Measurements from ENCODE around the gene TRIM29. TPM values are rescaled to one million over a fixed set of nuclear protein-coding genes. Genes with fewer than 3 reads are reported as not detected.

TRIM29 gene
- total RNA-seq, 2 donors from 2014 or later: 0.26 to 6.3 TPM

DNA sequence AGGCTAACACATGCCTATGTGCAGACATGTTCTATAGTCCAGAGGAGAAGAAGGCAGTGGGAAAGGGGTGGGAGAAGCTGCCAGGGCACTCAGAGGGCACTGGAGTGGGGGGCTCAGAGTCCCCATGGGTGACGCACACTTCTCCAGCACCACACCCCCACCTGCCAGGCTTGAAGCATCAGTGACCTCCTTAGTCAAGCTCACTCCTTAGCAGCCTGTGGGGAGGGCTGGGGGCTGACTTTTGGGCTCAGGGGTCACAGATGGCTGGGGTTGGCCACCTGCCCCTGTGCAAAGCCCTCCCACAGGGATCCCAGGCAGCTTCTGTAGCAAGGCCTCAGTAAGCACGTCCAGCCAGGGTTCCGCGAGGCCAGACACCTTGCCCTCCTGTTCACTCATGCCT lies 18.8 kb downstream of the TRIM29 start:
- Histone ChIP-seq H3K4me3 (no peak overlapping the region), H3K27ac (no peak overlapping the region), H3K36me3 (replicated peaks in 1 of 2; ENCODE audit: insufficient read depth in 1 of 2, low read depth in 2 of 2) (no peaks in the 10 kb centered on the region), H3K4me1 (peaks cover 4% of the 10 kb centered on the region), H3K27me3 (no peaks in the 10 kb centered on the region), H3K9me3 (no peaks in the 10 kb centered on the region)
- ATAC-seq: no peak
- WGBS, 2 donors: 84 to 86% methylated on average over 3 to 4 of the region's 4 CpGs
- TF ChIP-seq CTCF (IDR thresholded peaks at IDR 0.05): no peak
- no peak for TF ChIP-seq POLR2A (IDR thresholded peaks at IDR 0.05)
- intact Hi-C loops (cut with DNase I): no loop called here
- DNase-seq: no peak

DNA sequence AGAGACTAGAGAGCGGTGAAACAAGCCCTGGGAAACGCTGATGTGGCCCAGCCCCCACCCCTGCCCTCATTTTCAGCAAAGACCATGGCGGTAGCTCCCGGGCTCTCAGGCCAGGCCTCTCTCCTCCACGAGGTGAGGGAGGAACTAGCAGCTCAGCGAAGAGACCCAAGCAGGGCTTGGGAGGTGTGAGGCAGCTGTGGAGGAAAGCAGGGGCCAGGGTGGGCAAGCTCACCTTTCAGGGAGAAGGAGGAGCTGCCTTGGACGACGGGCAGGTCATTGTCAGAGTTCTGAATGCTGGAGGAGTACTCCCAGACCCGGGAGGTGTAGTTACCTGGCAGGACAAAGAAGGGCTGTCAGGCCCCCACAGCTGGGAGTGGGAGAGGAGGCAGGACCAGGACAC lies 19.9 kb downstream of the TRIM29 start:
- no peak for TF ChIP-seq POLR2A (IDR thresholded peaks at IDR 0.05)
- no peak for TF ChIP-seq CTCF (IDR thresholded peaks at IDR 0.05)
- ATAC-seq: no peak
- Histone ChIP-seq H3K36me3 (replicated peaks in 1 of 2; ENCODE audit: insufficient read depth in 1 of 2, low read depth in 2 of 2) (no peaks in the 10 kb centered on the region), H3K9me3 (no peaks in the 10 kb centered on the region), H3K27ac (no peak overlapping the region), H3K4me3 (no peak overlapping the region), H3K27me3 (no peaks in the 10 kb centered on the region), H3K4me1 (peaks cover 4% of the 10 kb centered on the region)
- intact Hi-C loops (cut with DNase I): no loop called here
- DNase-seq: no peak
- 51 to 54% methylated on average over 9 of the region's 9 CpGs for WGBS, 2 donors

- intact Hi-C loops (cut with DNase I): no loop called here
- no peaks in the 10 kb centered on the region for H3K27me3 ChIP-seq
- WGBS, 2 donors: 69 to 75% methylated on average over 3 to 7 of the region's 7 CpGs
- no peaks in the 10 kb centered on the region for H3K4me1 ChIP-seq
- no peaks in the 10 kb centered on the region for H3K9me3 ChIP-seq
- DNase-seq (no peak), ATAC-seq (no peak)
- H3K27ac ChIP-seq: no peak overlapping the region
- no peaks in the 10 kb centered on the region for H3K36me3 ChIP-seq (replicated peaks in 1 of 2; ENCODE audit: insufficient read depth in 1 of 2, low read depth in 2 of 2)
- TF ChIP-seq POLR2A (IDR thresholded peaks at IDR 0.05): no peak
- no peak for TF ChIP-seq CTCF (IDR thresholded peaks at IDR 0.05)
- no peak overlapping the region for H3K4me3 ChIP-seq
These were observed 20.9 kb downstream of the TRIM29 start for GRCh38 chr11:120116966-120117365.

DNA sequence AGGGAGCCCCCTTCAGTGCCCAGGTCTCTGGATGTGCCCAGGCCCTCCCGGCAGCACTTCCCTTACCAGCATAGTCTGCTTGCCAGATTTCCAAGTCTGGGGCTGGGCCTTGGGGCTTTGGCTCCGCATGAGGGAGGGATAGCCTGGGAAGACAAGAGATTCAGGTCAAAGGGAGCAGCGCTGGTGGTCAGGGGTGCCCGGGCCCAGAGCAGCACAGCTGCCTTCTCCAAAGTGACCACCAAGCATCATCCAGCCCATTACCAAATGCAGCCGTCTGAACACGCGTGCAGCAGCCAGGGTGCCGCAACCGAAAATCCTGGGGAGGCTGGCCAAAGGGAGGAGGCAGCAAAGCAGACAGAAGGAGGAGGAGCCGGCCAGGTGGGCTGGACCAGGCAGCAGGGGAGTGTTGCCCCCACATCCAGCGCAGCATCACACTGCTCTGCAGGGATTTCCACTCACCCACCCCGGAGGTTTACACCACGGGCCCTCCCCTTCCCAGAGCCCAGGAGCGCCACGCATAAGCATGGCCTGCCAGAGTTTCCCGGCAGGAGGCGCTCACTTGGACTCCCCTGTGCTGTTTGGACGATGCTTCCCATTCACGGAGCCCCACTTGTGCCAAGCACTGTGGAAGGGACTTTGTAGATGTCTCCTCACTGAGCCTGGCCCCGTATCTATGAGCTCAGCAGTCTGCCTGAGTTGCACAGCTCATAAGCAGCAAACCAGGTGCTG lies 22.5 kb downstream of the TRIM29 start:
- Histone ChIP-seq H3K9me3 (no peaks in the 10 kb centered on the region), H3K4me1 (no peaks in the 10 kb centered on the region), H3K36me3 (replicated peaks in 1 of 2; ENCODE audit: insufficient read depth in 1 of 2, low read depth in 2 of 2) (no peaks in the 10 kb centered on the region), H3K27me3 (no peaks in the 10 kb centered on the region), H3K27ac (no peak overlapping the region), H3K4me3 (no peak overlapping the region)
- intact Hi-C loops (cut with DNase I): no loop called here
- ATAC-seq: no peak
- TF ChIP-seq POLR2A (IDR thresholded peaks at IDR 0.05): no peak
- no peak for TF ChIP-seq CTCF (IDR thresholded peaks at IDR 0.05)
- 57 to 70% methylated on average over 20 of the region's 20 CpGs for WGBS, 2 donors
- no peak for DNase-seq
